Heart right ventricle (tissue), 16 donors: ENCODE data around the gene OTOP1. TPM values are rescaled to one million over a fixed set of nuclear protein-coding genes. Genes with fewer than 3 reads are reported as not detected.
"Not testable (repeated sequence)": the region's sequence is repeated elsewhere in the genome, so short reads cannot be mapped to it uniquely, and the experiment has no call there.

ENCODE experiments used
- ATAC-seq, 8 donors: fragments of 200-7000 bp; cut with Tn5 transposase; one replicate each; pipeline ENCODE4 v1.9.1; 2020; ENCODE audit warnings: mild to moderate bottlenecking in 8 of 8, moderate library complexity in 8 of 8, moderate number of reproducible peaks in 1 of 8
- DNase-seq, 2 donors: peaks; one replicate each; pipeline ENCODE4 v3.0.0-alpha.2; 2020
- H3K27ac ChIP-seq, 10 donors: fragments of 200-600 bp; sonication (generic) in 2 of 10; one replicate each; pipeline versions ENCODE4 v1.5.0 to v1.8.0; 2020 to 2022; ENCODE audit warnings: mild to moderate bottlenecking in 3 of 10
- H3K27me3 ChIP-seq, 7 donors: fragments of 200-600 bp; one replicate each; pipeline ENCODE4 v1.8.0; 2021 to 2022; ENCODE audit warnings: mild to moderate bottlenecking in 2 of 7
- H3K36me3 ChIP-seq, 9 donors: fragments of 200-600 bp; sonication (generic) in 1 of 9; one replicate each; pipeline versions ENCODE4 v1.5.0 to v1.8.0; 2020 to 2022; ENCODE audit warnings: mild to moderate bottlenecking in 2 of 9
- H3K4me1 ChIP-seq, 9 donors: fragments of 200-600 bp; sonication (generic) in 1 of 9; one replicate each; pipeline versions ENCODE4 v1.5.0 to v1.8.0; 2020 to 2022; ENCODE audit warnings: mild to moderate bottlenecking in 4 of 9
- H3K4me3 ChIP-seq, 10 donors: fragments of 200-600 bp; sonication (generic) in 2 of 10; one replicate each; pipeline versions ENCODE4 v1.5.0 to v1.8.0; 2020 to 2022; ENCODE audit warnings: mild to moderate bottlenecking in 7 of 10, moderate library complexity in 2 of 10
- H3K9me3 ChIP-seq, 11 donors: fragments of 200-600 bp in 10 of 11; sonication (generic) in 2 of 11; one replicate each; pipeline versions ENCODE4 v1.5.0 to v1.8.0; 2013 to 2022; ENCODE audit warnings: mild to moderate bottlenecking in 2 of 11, control low read depth in 1 of 11, moderate library complexity in 1 of 11
- CTCF ChIP-seq, 9 donors: fragments of 200-600 bp; sonication (generic) in 2 of 9; IDR thresholded peaks; one replicate each; pipeline versions ENCODE4 v1.5.0 to v1.8.0; 2021 to 2022; ENCODE audit warnings: antibody characterized with exemption in 9 of 9, mild to moderate bottlenecking in 5 of 9, moderate library complexity in 1 of 9
- WGBS, 2 donors: extraction: QIAGEN DNeasy Blood & Tissue Kit; methylation state at CpG; one replicate each; pipeline ENCODE4 v1.1.7; 2013; ENCODE audit warnings: inconsistent platforms in 1 of 2; 5-methylcytosine and 5-hydroxymethylcytosine counted together
- intact Hi-C, 10 donors: fragments of 100-400 bp; cut with DNase I; formaldehyde crosslinking; loops; one replicate each; pipeline versions ENCODE4 v1.11.1 to v1.14.2; 2022
- polyA plus RNA-seq, 2 donors: library from polyadenylated mRNA; stranded (reverse); fragments of 200-250 nt; gene quantifications; one replicate each; pipeline ENCODE4 v1.2.3, GENCODE V29; 2013
- total RNA-seq, 10 donors: library from RNA; stranded (reverse); fragmentation: NEBNext Ultra II Directional in 3 of 10; extraction: Animal tissue kit (Norgen Biotek cat#: 25700) in 3 of 10; gene quantifications; one replicate each; pipeline versions ENCODE4 v1.2.1 to v1.2.4, GENCODE V29; 2021 to 2023
- donor health status: Arrhythmogenic right ventricular cardiomyopathy.
- donor health status: ischemic (EF 13 %, LVEDD 7.1; RV severe dilation, severe dysfunction).
- donor health status: healthy with polysubstance abuse.
- donor health status: DM: no; HTN: yes; CAD: no.
- donor health status: DM: no; HTN: no; CAD: no.
- donor health status: ischemic (EF 25% LVEDD 6.9; RV normal size, moderate dysfunction).
- donor health status: ischemic (EF 25% LVEDD 5.7; RV mildly dilated, moderate dysfunction).
- donor health status: healthy.
- donor health status: DM: yes; HTN: yes; CAD: no.
- donor health status: Ischemic cardiomyopathy.
- donor health status: ischemic (EF 35%, LVEDD 5.7; RV mildly dilated, moderate dysfunction).
- donor health status: nonischemic (EF 11% LVEDD 7.7; RV severe dilation, severe dysfunction).
- donor health status: DM: yes; HTN: yes; CAD: no.
- donor health status: PGD.
- donor health status: ischemic (EF 29% LVEDD 5.4; RV normal size, mild dysfunction).
- donor health status: nonischemic (EF 23%, LVEDD 6.1; RV moderate dilation, normal function).

The OTOP1 gene
- total and polyA plus RNA-seq, 12 donors = not detected

GRCh38 chr4:4260185-4260751 lies 33.5 kb upstream of the OTOP1 start:
- Histone ChIP-seq H3K9me3 (no peaks in the 10 kb centered on the region), H3K4me1 (peaks cover 0 to 10% (median 0%) of the 10 kb centered on the region in 9 donors), H3K27me3 (no peaks in the 10 kb centered on the region), H3K4me3 (no peak overlapping the region), H3K36me3 (no peaks in the 10 kb centered on the region), H3K27ac (peak overlapping the region in 1 of 10 donors; percentile 36)
- DNase-seq (no peak), ATAC-seq (peak in 2 of 8 donors; percentile 21 to 54)
- 68 to 74% methylated on average over 6 of the region's 6 CpGs for WGBS, 2 donors
- peak in 5 of 9 donors; percentile 20 to 60 (median 39) for TF ChIP-seq CTCF (IDR thresholded peaks at IDR 0.05)
- intact Hi-C loops = no loop called here

GRCh38 chr4:4259484-4260100 lies 32.9 kb upstream of the OTOP1 start:
- intact Hi-C loops = loop anchor here in 3 of 10 donors (5.0 to 10.0 kb wide), 3 partner anchors 73 to 175 kb away; no protein-coding TSS in a partner anchor
- H3K36me3 ChIP-seq = no peaks in the 10 kb centered on the region
- peak overlapping the region in 2 of 10 donors; percentile 13 to 36 for H3K27ac ChIP-seq
- H3K9me3 ChIP-seq = no peaks in the 10 kb centered on the region
- no peaks in the 10 kb centered on the region for H3K27me3 ChIP-seq
- DNase-seq (no peak), ATAC-seq (no peak)
- no peak for TF ChIP-seq CTCF (IDR thresholded peaks at IDR 0.05)
- WGBS, 2 donors = 55 to 56% methylated on average over 9 of the region's 9 CpGs
- H3K4me1 ChIP-seq = peaks cover 0 to 10% (median 0%) of the 10 kb centered on the region in 9 donors
- H3K4me3 ChIP-seq = no peak overlapping the region

GRCh38 chr4:4257705-4258104 lies 31.0 kb upstream of the OTOP1 start:
- intact Hi-C loops = loop anchor here in 3 of 10 donors (5.0 to 10.0 kb wide), 3 partner anchors 75 to 177 kb away; no protein-coding TSS in a partner anchor
- H3K27me3 ChIP-seq, H3K36me3 ChIP-seq, H3K9me3 ChIP-seq, H3K27ac ChIP-seq, DNase-seq, H3K4me3 ChIP-seq, ATAC-seq: not testable (repeated sequence)
- peaks cover 0 to 10% (median 0%) of the 10 kb centered on the region in 9 donors for H3K4me1 ChIP-seq
- WGBS, 2 donors = 82% methylated on average over 3 of the region's 3 CpGs

GRCh38 chr4:4256799-4257198 lies 30.1 kb upstream of the OTOP1 start:
- no peak overlapping the region for H3K4me3 ChIP-seq
- WGBS, 2 donors = 58 to 67% methylated on average over 10 of the region's 10 CpGs
- peaks cover 0 to under 1% (median 0%) of the 10 kb centered on the region in 7 donors for H3K27me3 ChIP-seq
- H3K36me3 ChIP-seq = no peaks in the 10 kb centered on the region
- ATAC-seq (peak in 5 of 8 donors; percentile 60 to 81 (median 65)), DNase-seq (no peak)
- peaks cover 0 to 10% (median 0%) of the 10 kb centered on the region in 9 donors for H3K4me1 ChIP-seq
- no peak overlapping the region for H3K27ac ChIP-seq
- intact Hi-C loops = loop anchor here in 3 of 10 donors (5.0 to 10.0 kb wide), 3 partner anchors 76 to 178 kb away; no protein-coding TSS in a partner anchor
- peak in 1 of 9 donors; percentile 10 for TF ChIP-seq CTCF (IDR thresholded peaks at IDR 0.05)
- H3K9me3 ChIP-seq = no peaks in the 10 kb centered on the region
